GM18507 (cell line): ENCODE measurements around the gene CGNL1.

Experiments used
- DNase-seq: peaks from one replicate; pipeline ENCODE4 v3.0.0; 2011; ENCODE audit warnings: low read depth; ENCODE audit not compliant: insufficient read length; ENCODE audit errors: extremely low spot score
- FAIRE-seq: peaks from 2 replicates; lab custom pipeline; 2011; peaks lifted over from hg19 to GRCh38; lab: Jason Lieb, UNC

Gene CGNL1

DNA sequence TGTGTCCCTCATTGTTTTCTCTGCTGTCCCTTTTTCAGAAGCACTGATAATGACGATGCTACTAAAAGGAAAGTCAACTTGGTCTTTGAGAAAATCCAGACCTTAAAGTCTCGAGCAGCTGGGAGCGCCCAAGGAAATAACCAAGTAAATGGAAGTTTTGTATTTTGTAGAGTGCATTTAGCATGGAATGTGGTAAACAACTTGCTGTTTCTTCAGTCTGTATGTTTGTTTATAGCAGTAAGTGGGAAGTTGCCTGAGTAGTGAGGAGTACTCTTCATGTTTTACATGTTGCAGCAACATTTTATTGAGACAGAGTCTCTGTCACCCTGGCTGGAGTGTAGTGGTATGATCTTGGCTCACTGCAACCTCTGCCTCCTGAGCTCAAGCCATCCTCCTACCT lies 66.0 kb downstream of the CGNL1 start:
- DNase-seq, result no peak
- FAIRE-seq, result no peak

DNA sequence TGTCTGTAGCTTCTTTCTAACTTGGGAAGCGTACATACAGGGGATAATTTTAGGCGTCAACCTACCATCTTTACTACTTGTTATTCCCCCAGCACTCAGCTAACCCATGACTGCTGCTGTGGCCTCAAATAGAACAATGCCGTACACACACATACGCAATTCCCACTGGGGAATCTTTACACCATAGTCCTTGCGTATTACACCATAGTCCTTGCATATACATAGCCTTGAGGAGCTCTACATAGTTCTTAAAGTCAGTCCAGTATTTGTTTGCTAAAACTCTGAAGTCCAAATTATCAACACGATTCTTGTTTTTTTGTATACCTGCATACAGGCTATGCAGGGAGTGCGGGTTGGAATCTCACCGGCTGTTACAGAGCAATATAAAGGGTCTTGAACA lies 67.2 kb downstream of the CGNL1 start:
- FAIRE-seq (no peak), DNase-seq (no peak)

DNA sequence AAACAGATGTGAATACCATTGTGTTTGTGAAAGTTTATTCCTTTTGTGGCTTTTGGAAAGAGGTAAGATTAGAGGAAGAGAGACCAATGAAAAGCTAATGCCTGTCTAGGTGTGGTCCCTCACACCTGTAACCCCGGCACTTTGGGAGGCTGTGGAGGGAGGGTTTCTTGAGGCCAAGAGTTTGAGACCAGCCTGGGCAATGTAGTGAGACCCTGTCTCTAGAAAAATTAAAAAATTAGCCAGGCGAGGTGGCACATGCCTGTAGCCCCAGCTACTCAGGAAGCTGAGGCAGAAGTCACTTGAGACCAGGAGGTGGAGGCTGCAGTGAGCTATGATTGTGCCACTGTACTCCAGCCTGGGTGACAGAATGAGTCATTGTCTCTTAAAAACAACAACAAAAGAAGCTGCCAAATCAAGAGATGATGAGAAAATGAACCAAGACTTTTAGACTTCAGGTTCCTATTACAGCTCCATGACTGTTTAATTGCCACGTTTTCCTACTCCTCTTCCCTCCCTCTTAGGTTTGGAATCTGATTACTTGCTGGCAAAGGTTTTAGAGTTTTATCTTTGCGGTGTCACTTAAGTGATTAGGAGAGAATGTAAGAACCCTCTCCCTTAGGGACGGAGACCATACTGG lies 68.7 kb downstream of the CGNL1 start:
- no peak for FAIRE-seq
- DNase-seq, result no peak

DNA sequence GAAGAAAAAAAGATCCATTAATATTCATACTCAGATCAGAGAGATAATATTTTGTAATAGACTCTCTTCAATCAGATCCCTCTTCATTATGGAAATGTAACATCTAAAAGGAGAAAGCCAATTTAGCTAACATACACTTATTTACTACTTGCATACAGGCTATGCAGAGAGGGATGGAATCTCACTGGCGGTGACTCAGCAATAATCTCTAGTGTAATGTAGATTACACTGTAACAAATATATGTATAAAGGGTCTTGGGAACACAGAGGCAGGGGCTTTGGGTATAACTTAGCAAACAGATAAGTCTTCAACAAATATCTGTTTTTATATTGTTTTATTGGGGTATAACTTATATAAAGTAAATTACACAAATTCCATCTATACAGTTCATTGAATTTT lies 69.6 kb downstream of the CGNL1 start:
- DNase-seq (no peak), FAIRE-seq (no peak)

DNA sequence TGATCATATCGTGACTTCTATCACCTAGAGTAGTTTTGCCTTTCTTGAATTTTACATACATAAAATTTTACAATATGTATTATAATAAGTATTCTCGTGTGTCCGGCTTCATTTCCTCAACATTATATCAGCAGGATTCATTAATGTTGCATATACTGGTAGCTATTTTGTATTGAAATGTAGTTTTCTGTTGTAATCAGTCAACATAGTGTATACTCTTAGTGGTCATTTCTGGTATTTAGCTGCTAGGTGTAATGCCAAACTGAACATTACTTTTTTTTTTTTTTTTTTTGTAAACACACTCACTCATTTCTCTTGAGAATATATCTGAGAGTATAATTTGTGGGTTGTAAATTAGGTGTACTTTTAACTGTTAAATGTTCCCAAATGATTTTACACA lies 70.1 kb downstream of the CGNL1 start:
- DNase-seq, result no peak
- no peak for FAIRE-seq

DNA sequence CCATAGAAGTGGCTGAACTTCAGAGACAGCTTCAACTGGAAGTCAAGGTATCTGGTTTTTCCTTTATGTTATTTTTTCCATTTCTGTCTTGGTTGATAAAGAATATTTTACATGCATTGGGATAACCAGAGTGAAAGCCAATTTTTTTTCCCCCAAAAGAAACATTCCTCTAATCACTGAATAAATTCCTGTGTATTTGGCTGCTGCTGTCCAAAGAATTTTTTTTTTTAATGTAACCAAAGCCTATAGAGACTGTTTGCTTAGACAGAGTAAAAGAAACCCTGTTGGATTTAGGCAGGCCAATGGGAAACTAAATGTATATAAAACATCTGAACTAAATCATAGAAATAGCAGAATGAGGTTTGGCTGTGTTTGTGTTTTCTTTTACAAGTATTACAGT lies 75.2 kb downstream of the CGNL1 start:
- FAIRE-seq, result no peak
- no peak for DNase-seq

GRCh38 chr15:57452090-57452754 lies 75.9 kb downstream of the CGNL1 start:
- FAIRE-seq (no peak), DNase-seq (no peak)

GRCh38 chr15:57455929-57456328 lies 79.6 kb downstream of the CGNL1 start:
- FAIRE-seq, result no peak
- DNase-seq, result no peak

- FAIRE-seq (no peak), DNase-seq (no peak)
These were observed 80.3 kb downstream of the CGNL1 start for GRCh38 chr15:57456559-57456958.

- FAIRE-seq (peak; percentile 29), DNase-seq (no peak)
These were observed 81.4 kb downstream of the CGNL1 start for GRCh38 chr15:57457726-57458125.

GRCh38 chr15:57458356-57458781 lies 82.1 kb downstream of the CGNL1 start:
- FAIRE-seq, result no peak

GRCh38 chr15:57460208-57460816 lies 84.0 kb downstream of the CGNL1 start:
- FAIRE-seq, result no peak
- DNase-seq, result no peak

More at GRCh38 chr15:57458356-57458781, 82.1 kb downstream of the CGNL1 start:
- DNase-seq, result no peak

GRCh38 chr15:57461541-57461940 lies 85.2 kb downstream of the CGNL1 start:
- DNase-seq, result no peak
- FAIRE-seq, result no peak

DNA sequence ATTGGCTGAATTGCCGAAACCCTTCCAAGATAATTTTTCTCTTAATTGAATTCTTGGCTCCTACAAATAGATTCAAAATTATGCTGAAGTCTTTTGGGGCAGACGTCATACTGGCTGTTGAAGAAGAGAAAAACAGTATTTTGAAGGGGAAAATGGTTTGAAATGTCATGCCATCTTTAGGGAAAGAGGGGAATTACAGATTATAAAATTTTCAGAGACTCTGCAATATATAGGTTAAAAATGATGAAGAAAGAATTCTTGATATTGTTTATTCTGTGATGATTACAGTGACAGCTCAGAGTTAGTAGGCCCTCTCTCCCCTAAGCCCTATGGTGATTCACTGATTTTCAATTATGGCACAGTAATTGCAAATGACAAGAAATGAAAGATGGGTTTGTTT lies 86.1 kb downstream of the CGNL1 start:
- FAIRE-seq, result no peak

GRCh38 chr15:57463360-57463759 lies 87.1 kb downstream of the CGNL1 start:
- DNase-seq (no peak), FAIRE-seq (no peak)

More for the DNA sequence above, 86.1 kb downstream of the CGNL1 start:
- DNase-seq, result no peak

GRCh38 chr15:57464480-57464879 lies 88.2 kb downstream of the CGNL1 start:
- no peak for FAIRE-seq
- no peak for DNase-seq

- no peak for DNase-seq
- FAIRE-seq, result no peak
These were observed 92.2 kb downstream of the CGNL1 start for GRCh38 chr15:57468486-57468885.

DNA sequence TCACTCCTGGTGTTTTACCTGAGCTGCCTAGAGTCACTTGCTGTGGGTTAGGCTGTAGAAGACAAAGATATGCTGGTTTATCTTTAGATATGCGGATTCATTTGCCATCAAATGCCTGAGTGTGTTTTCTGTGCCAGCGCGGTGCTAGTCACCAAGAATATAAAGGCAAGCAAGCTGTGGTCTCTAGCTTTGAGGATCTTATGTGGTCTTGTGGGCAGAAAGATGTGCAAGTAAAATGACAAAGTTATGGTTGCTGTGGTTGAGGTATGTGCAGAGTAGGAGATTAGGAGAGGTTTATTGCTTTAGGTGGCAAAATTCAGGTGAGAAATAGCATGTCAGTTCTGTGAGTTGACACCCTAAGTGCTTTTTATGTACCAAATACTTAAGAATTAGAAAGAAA lies 94.2 kb downstream of the CGNL1 start:
- DNase-seq, result no peak
- FAIRE-seq, result no peak

DNA sequence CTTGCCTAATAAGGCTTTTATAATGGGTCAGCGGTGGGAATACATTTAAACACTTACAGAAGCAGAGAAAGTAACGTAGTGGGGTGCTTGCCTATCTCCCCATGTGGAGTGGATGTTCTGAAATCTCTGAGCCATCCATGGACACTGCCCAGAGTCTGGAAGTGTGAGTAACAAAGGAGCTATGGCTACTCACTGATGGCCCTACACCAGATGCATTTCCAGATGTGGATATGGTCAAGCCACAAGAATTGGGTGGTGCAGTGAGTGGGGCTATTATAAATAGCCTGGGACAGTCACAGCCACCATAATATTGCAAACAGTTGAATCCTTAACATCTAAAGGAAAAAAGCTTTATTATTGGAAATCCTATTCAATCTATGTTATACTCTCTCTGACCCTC lies 96.6 kb downstream of the CGNL1 start:
- DNase-seq, result no peak
- no peak for FAIRE-seq

DNA sequence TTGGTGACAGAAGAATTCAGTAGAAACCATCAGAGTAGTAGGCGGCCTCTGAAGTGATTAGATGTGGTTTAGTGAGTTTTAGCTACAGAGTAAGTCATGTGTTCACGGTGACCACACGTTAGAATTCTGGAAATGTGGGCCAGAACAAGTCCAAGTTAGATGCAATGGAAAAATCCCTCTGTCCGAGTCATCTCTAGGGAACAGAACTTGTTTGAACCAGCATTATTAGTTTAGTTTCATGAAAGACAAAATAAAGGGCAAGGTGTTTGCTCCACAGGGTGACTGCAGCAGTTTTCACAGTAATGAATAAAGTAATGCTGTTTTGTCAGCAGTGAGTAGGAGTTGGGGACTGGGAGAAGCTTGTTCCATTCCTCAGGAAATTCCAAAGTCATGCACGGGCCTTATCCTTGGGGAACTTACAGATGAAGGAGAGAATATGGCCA lies 100.2 kb downstream of the CGNL1 start:
- FAIRE-seq (no peak), DNase-seq (no peak)
